Lower leg skin (tissue), 3 donors: ENCODE data around the gene HSPE1.

Experiments
- CTCF ChIP-seq, 3 donors: fragments of 450-650 bp; IDR thresholded peaks; one replicate each; pipeline ENCODE4 v1.5.1; 2016; ENCODE audit warnings: antibody characterized with exemption in 3 of 3, mild to moderate bottlenecking in 3 of 3, moderate library complexity in 2 of 3
- POLR2A ChIP-seq, 2 donors: fragments of 450-650 bp; IDR thresholded peaks; one replicate each; pipeline ENCODE4 v1.6.1; 2016 to 2017; ENCODE audit warnings: antibody characterized with exemption in 2 of 2, mild to moderate bottlenecking in 1 of 2, moderate library complexity in 1 of 2

DNA sequence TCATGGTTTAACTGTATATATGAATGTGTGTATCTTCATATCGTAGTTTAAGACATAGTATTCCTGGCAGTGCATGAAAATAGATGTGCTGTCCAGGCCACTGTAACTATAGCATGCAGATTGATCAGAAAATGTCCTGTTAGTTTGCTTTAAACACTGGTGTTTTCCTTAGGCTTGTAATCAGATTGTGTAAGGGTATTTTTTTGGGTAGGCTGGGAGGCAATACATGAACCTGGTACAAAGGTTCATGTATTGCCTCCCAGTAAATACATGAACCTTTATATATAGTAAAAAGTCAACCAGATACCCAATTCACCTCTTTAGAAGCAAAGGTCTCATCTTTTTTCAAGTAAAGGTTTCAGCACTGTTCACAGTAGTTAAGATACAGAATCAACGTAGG is 45.3 kb upstream of the HSPE1 start:
- no peak for TF ChIP-seq POLR2A (IDR thresholded peaks at IDR 0.05)
- TF ChIP-seq CTCF (IDR thresholded peaks at IDR 0.05), result no peak
